ENCODE data around the gene MYH7.
"Not testable (repeated sequence)": the region's sequence is repeated elsewhere in the genome, so short reads cannot be mapped to it uniquely, and the experiment has no call there.

MYH7 gene

DNA sequence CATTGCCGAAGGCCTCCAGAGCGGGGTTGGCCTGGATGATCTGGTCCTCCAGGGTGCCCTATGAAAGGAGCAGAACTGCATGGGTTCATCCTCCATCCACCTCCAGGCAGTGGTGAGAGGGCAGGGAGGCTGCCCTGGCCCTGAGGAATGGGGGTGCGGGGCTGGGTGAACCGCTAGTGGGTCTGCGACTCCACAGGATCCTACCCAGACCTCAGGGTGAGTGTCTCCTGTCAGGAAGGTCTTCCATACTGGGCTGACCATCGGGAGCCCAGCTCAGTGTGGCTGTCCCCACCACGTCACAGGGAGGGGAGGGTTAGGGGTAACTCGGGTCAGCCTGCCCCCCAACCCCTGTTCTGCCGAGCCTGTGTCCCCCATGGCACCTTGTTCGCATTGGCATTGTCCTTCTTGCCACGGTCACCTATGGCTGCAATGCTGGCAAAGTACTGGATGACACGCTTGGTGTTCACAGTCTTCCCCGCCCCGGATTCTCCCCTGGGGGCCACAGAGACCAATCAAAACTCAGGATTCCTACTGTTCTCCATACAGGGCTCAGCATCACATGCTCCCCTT, 31.0 kb downstream of the MYH7 start:
- TF ChIP-seq, protein P1, sequence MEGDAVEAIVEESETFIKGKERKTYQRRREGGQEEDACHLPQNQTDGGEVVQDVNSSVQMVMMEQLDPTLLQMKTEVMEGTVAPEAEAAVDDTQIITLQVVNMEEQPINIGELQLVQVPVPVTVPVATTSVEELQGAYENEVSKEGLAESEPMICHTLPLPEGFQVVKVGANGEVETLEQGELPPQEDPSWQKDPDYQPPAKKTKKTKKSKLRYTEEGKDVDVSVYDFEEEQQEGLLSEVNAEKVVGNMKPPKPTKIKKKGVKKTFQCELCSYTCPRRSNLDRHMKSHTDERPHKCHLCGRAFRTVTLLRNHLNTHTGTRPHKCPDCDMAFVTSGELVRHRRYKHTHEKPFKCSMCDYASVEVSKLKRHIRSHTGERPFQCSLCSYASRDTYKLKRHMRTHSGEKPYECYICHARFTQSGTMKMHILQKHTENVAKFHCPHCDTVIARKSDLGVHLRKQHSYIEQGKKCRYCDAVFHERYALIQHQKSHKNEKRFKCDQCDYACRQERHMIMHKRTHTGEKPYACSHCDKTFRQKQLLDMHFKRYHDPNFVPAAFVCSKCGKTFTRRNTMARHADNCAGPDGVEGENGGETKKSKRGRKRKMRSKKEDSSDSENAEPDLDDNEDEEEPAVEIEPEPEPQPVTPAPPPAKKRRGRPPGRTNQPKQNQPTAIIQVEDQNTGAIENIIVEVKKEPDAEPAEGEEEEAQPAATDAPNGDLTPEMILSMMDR (IDR thresholded peaks at IDR 0.05; ENCODE audit: low read depth, low read length), result no peak
- DNase-seq (ENCODE audit: extremely low read depth, low read depth), result no peak

DNA sequence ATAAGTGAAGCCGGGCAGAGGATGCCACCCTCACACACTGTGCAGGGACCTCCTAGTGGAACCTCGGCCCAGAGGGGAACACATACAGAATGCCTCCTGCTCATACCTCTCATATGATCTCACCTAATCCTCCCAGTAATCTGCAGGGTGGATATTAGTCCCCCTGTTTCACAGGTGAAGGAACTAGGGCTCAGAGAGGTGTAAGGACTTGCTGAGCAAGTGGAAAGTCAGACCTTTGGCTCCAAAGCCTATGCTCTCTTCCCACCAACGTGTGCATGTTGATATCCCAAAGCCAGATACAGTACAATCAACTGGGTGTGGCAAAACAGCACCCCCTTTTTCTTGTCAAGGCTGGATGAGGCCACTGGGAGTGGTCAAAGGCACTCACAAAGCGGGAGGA, 31.6 kb downstream of the MYH7 start:
- TF ChIP-seq, protein P1 (IDR thresholded peaks at IDR 0.05; ENCODE audit: low read depth, low read length), result no peak

DNA sequence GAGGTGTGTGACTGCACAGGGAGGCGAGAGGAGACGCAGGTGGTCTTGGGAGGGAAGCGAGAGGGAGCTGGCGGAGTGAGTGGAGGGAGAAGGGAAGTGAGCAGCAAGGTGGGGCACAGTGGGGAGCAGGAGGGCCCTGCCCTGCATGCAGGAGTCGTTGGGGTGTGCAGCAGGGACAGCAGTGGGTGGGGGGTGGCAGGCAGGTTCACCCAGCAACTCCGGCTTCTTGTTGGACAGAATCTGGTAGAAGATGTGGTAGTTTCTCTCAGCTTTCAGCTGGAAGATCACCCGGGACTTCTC, 32.4 kb downstream of the MYH7 start:
- DNase-seq (ENCODE audit: extremely low read depth, low read depth), result no peak
- TF ChIP-seq, protein P1 (IDR thresholded peaks at IDR 0.05; ENCODE audit: low read depth, low read length), result no peak

More for the DNA sequence above, 31.6 kb downstream of the MYH7 start:
- DNase-seq (ENCODE audit: extremely low read depth, low read depth), result no peak

DNA sequence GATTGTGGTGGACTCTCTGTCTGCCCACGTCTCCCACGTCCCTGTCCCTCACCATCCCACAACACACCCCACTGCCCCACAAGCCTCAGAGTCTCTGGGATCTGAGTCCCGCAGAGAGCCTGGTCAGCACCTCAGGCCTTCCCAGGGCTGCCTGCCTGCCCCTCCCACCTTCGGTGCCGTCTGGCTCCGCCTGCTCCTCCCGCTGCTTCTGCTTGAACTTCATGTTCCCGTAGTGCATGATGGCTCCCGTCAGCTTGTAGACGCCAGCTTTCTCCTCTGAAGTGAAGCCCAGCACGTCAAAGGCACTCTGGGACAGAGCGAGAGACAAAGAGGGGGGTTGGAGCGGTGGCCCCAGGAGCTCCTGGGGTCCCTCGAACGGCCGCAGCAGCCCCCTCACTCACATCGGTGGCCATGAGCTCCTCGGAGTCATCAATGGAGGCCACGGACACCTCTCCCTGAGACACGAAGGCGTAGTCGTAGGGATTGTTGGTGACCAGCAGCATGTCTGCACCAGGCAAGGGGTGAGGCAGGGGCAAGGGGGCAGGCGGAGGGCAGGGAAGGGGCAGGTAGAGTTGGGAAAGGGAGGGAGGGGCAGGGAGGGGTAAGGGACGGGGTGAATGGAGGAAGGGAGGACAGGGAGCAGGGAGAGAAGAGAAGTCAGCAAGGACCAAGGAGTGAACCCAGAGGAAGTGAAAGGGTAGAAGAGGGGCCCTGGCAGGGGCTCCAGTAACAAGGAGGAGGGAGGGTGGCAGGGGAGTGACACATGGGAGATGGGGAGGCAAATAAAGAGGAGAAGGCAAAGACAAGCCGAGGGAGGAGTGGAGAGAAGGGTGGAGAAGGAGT, 32.9 kb downstream of the MYH7 start:
- DNase-seq (ENCODE audit: extremely low read depth, low read depth), result no peak
- TF ChIP-seq, protein P1 (IDR thresholded peaks at IDR 0.05; ENCODE audit: low read depth, low read length), result no peak

DNA sequence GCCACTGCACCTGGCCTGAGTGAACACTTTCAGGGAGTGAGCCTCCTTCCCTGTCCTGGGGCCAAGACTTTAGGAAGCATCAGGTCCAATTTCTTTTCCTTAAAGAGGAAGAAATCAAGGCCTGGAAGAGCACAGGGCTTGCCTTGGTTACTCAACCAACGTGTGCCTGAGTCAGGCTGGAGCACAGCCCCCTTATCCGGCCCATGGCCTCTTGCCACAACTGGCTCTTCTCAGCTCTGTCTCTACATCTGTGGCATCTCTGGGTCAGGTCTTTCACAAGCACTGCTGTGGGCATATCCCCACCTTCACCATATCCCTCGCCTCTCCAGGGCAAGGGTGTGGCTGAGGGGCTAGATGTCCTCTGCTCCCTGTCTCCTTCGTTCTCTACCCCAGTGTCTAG, 34.2 kb downstream of the MYH7 start:
- TF ChIP-seq, protein P1 (IDR thresholded peaks at IDR 0.05; ENCODE audit: low read depth, low read length), result no peak
- no peak for DNase-seq (ENCODE audit: extremely low read depth, low read depth)

DNA sequence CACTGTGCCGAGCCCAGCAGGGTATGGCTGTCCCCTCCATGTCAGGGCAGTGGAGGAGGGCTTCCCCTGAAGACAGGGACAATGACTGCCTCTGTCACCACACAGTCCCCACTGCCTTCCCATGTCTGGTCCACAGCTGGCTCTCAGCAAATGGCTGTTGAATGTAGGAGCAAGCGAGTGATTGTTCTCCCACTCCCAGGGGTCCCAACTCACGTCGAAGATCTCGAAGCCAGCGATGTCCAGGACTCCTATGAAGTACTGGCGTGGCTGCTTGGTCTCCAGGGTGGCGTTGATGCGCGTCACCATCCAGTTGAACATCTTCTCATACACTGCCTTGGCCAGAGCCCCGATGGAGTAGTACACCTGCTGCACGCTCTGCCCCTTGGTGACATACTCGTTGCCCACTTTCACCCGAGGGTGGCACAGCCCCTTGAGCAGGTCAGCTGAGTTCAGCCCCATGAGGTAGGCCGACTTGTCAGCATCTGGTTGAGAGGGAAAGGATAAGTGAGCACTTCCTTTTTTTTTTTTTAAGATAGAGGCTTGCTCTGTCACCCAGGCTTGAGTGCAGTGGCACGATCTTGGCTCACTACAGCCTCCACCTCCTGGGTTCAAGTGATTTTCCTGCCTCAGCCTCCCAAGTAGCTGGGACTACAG, 34.8 kb downstream of the MYH7 start:
- DNase-seq (ENCODE audit: extremely low read depth, low read depth), result not testable (repeated sequence)

DNA sequence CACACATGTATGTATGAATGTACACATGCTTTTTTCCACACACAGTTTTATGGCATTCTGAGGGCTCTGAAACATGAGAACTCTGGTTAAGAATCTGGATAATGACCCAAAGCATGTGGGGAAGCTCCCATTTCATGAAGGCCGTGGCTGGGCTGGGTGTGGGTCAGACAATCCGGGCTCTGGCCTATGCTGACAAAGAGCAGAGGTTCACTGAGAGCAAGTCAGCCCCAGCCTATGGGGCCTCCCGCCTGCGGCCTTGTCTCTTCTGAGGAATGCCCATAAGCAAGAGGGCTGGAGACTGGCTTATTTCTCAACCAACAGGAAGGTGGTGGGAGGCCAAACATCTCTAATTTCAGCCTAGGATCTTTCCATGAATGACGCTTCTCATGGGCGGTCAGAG, 35.9 kb downstream of the MYH7 start:
- no peak for DNase-seq (ENCODE audit: extremely low read depth, low read depth)
- TF ChIP-seq, protein P1 (IDR thresholded peaks at IDR 0.05; ENCODE audit: low read depth, low read length), result no peak
